ENCODE measurements around the gene JMJD8. TPM values are rescaled to one million over a fixed set of nuclear protein-coding genes. Genes with fewer than 3 reads are reported as not detected.

JMJD8 gene
- total and polyA plus RNA-seq, 7 donors: 19.1 to 63.5 (median 25.5) TPM

DNA sequence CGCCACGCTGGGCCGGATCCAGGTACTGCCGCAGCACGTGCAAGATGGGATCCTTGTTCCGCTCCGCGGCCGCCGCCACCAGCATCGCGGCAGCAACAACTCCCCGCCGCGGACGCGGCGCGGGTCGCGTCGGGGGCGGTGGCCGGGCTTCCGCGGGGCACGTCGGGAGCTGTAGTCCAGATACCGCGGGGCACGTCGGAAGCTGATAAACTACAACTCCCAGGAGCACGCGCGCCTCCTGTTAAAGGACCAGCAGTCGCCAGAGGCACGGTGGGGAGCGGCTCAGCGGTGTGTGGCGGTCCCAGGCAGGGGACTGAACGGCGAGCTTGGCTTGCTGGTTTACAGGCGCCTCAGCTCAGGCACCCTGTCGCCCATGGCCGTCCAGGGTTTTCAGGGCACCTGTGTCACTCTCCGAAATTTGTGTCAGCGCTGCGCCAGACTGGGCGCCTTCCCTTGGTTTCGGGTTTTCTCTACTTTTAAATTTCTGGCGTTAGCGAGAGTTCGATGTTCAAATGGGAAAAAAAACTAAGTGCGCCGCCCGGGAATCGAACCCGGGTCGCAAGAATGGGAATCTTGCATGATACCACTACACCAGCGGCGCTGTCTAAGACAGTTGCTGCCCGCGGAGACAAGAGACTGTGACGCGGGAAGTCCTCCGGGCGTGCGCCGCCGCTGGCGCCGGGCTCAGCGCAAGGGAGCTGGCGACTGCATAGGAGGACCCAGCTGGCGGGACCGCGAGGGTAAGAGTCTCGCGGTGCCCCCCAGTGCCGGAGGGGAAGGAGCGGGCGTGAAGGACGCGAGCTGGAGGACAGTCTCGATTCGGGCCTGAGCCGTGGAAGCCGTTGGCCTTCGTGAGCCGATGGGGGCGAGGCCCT, 47.7 kb downstream of the JMJD8 start, which contains the start of gene METTL26:
Gene METTL26 (minus strand): TSS at position 100 of the 875 bp plus-strand sequence. CDS start 15 bp downstream, at position 85.
- H3K4me3 ChIP-seq: peak within 1 kb of the TSS; percentile 78
- peak within 1 kb of the TSS; percentile 90 for H3K27ac ChIP-seq
- ATAC-seq: peak; percentile 86 to 91 (median 88)
- DNase-seq: peak; percentile 97 to 98
- H3K4me1 ChIP-seq: peaks cover 23% of the 10 kb centered on the region
- no peaks in the 10 kb centered on the region for H3K9me3 ChIP-seq
- H3K27me3 ChIP-seq (ENCODE audit: insufficient read depth in 3 of 3, low read length in 2 of 3): no peaks in the 10 kb centered on the region
- intact Hi-C loops (cut with DNase I): no loop called here
- 0 to 1% (median 0%) methylated on average over 80 to 91 of the region's 91 CpGs for WGBS, 3 donors
- H3K36me3 ChIP-seq (ENCODE audit: insufficient read depth in 1 of 2, low read depth in 1 of 2): peaks cover 0 to 13% of the 10 kb centered on the region in 2 donors
- TF ChIP-seq, protein P1, sequence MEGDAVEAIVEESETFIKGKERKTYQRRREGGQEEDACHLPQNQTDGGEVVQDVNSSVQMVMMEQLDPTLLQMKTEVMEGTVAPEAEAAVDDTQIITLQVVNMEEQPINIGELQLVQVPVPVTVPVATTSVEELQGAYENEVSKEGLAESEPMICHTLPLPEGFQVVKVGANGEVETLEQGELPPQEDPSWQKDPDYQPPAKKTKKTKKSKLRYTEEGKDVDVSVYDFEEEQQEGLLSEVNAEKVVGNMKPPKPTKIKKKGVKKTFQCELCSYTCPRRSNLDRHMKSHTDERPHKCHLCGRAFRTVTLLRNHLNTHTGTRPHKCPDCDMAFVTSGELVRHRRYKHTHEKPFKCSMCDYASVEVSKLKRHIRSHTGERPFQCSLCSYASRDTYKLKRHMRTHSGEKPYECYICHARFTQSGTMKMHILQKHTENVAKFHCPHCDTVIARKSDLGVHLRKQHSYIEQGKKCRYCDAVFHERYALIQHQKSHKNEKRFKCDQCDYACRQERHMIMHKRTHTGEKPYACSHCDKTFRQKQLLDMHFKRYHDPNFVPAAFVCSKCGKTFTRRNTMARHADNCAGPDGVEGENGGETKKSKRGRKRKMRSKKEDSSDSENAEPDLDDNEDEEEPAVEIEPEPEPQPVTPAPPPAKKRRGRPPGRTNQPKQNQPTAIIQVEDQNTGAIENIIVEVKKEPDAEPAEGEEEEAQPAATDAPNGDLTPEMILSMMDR (IDR thresholded peaks at IDR 0.05): no peak

DNA sequence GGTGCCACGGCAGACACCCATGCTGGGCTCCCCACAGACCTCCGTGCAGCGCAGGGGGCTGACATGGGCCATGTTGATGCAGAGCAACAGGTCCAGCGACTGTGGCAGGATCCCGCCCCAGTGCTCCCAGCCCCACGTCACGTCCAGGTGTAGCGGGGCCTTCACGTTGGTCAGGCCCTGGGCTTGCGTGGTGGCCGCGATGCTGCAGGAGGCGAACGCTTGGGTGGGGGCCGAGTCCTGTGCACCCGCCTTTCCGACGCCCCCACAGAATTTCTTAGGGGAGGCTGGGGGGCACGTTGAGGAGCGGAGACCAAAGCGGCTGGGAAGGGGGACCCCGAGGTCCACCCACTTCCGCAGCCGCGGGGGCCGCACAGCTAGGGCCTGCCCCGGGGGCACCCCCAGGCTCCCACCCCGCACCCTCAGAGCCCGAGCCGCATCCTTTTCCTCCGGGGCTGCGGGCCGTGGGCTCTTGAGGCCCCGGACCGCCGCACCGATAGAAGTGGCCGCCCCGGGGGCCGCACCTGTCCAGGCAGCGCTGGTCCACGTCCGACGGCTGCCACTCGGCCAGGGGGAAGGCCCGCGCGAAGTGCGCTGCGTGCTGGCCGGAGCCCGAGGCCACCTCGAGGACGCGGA, 48.4 kb downstream of the JMJD8 start:
- no peaks in the 10 kb centered on the region for H3K9me3 ChIP-seq
- ATAC-seq: no peak
- H3K4me1 ChIP-seq: peaks cover 28% of the 10 kb centered on the region
- peaks cover 0 to 13% of the 10 kb centered on the region in 2 donors for H3K36me3 ChIP-seq (ENCODE audit: insufficient read depth in 1 of 2, low read depth in 1 of 2)
- WGBS, 3 donors: 4 to 10% (median 7%) methylated on average over 43 to 55 of the region's 55 CpGs
- peak overlapping the region; percentile 78 for H3K4me3 ChIP-seq
- TF ChIP-seq, protein P1 (IDR thresholded peaks at IDR 0.05): no peak
- H3K27me3 ChIP-seq (ENCODE audit: insufficient read depth in 3 of 3, low read length in 2 of 3): no peaks in the 10 kb centered on the region
- intact Hi-C loops (cut with DNase I): no loop called here
- H3K27ac ChIP-seq: peak overlapping the region; percentile 90
- no peak for DNase-seq

DNA sequence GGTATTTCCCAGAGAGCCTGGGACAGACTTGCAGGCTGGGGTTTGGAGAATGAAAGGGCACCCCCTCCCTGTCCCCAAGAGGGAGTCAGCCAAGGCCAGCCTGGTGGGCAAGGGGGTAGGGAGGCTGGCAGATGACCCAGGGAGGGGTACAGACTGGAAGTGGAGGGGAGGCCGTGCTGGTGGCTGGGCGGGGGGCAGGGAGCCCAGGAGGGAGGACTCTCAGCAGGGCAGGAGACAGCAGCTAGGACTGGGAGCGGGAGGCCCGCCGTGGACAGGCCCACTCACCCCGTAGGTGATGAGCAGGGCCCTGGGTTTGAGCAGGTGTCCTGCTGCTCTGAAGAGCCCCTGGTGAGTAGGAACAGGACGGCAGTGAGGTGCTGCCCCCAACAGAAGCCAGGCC, 49.1 kb downstream of the JMJD8 start:
- WGBS, 3 donors: 78 to 86% (median 83%) methylated on average over 2 to 7 of the region's 7 CpGs
- Histone ChIP-seq H3K27me3 (ENCODE audit: insufficient read depth in 3 of 3, low read length in 2 of 3) (no peaks in the 10 kb centered on the region), H3K36me3 (ENCODE audit: insufficient read depth in 1 of 2, low read depth in 1 of 2) (peaks cover 0 to 13% of the 10 kb centered on the region in 2 donors), H3K4me1 (peaks cover 34% of the 10 kb centered on the region), H3K9me3 (no peaks in the 10 kb centered on the region), H3K27ac (no peak overlapping the region), H3K4me3 (peak overlapping the region; percentile 78)
- DNase-seq (no peak), ATAC-seq (no peak)
- intact Hi-C loops (cut with DNase I): loop anchor here in 1 of 2 donors (5.0 kb wide), 1 partner anchor 43 kb away; the partner anchor contains the start of gene RAB40C
- TF ChIP-seq, protein P1 (IDR thresholded peaks at IDR 0.05): no peak

DNA sequence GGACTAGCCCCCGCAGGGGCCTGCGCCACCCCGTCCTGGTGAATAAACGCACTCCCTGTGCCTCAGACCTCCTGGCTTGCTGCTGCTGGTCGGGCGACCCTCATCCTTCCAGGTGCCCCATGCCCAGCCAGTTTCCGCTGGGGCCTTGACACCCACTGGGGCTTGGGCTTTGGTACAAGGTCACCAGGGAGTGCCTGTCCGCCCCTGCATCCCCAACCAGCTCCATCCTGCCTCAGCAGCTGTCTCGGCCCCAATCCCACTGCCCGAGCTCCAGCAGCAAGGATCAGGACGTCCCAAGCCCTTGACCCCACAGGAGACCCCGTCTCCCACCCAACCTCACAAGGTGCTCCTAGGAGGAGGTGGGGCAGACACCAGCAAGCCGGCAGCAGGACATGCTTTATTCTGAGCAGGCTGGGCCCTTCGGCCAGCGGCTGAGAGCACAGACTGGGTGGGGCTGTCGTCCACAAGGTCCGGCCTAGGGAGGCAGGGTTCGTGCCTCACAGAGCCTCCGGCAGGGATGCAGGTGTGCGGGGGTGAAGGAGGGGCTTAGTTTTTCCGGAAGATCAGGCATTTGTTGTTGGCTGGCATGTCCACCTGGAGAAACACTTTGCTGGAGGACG, 50.0 kb downstream of the JMJD8 start:
- Histone ChIP-seq H3K27me3 (ENCODE audit: insufficient read depth in 3 of 3, low read length in 2 of 3) (no peaks in the 10 kb centered on the region), H3K36me3 (ENCODE audit: insufficient read depth in 1 of 2, low read depth in 1 of 2) (peaks cover 0 to 13% of the 10 kb centered on the region in 2 donors), H3K4me1 (peaks cover 40% of the 10 kb centered on the region), H3K9me3 (no peaks in the 10 kb centered on the region), H3K27ac (no peak overlapping the region), H3K4me3 (no peak overlapping the region)
- DNase-seq: no peak
- intact Hi-C loops (cut with DNase I): loop anchor here in 1 of 2 donors (5.0 kb wide), 1 partner anchor 42 kb away; the partner anchor contains the start of gene RAB40C
- WGBS, 3 donors: 85 to 93% (median 89%) methylated on average over 22 of the region's 22 CpGs
- TF ChIP-seq, protein P1 (IDR thresholded peaks at IDR 0.05): no peak
- ATAC-seq: no peak

All from psoas muscle (tissue), 8 donors.